HepG2 (cell line): ENCODE measurements around the gene AMBRA1. TPM values are rescaled to one million over a fixed set of nuclear protein-coding genes. Genes with fewer than 3 reads are reported as not detected.

Source experiments
- ATF7 ChIP-seq, 2 experiments: fragments of 450-650 bp in 1 of 2; sonication (generic) in 1 of 2; formaldehyde crosslinking in 1 of 2; IDR thresholded peaks; 2 replicates each; pipeline versions ENCODE4 v1.4.0 to v1.6.1; 2016 to 2020; ENCODE audit warnings: antibody characterized with exemption in 1 of 2, mild to moderate bottlenecking in 1 of 2, missing genetic modification reagents in 1 of 2
- KAT7 ChIP-seq: IDR thresholded peaks from 2 replicates; pipeline ENCODE4 v1.6.1; 2018; ENCODE audit warnings: borderline replicate concordance, missing compliant biosample characterization
- MIER3 ChIP-seq: IDR thresholded peaks from 2 replicates; pipeline ENCODE4 v1.6.1; 2016; ENCODE audit warnings: missing compliant biosample characterization, borderline replicate concordance
- NBN ChIP-seq: fragments of 450-650 bp; conservative IDR thresholded peaks from 2 replicates; pipeline ENCODE4 v1.6.1; 2017
- NFE2L2 ChIP-seq: fragments of 150-350 bp; IDR thresholded peaks from 2 replicates; pipeline ENCODE4 v1.6.1; 2014; ENCODE audit warnings: low read length
- SAP130 ChIP-seq: IDR thresholded peaks from 2 replicates; pipeline ENCODE4 v1.6.1; 2016; ENCODE audit warnings: low read depth
- polyA plus RNA-seq, 8 experiments: library from polyadenylated mRNA; depleted of rRNA in 3 of 8; stranded (reverse) in 7 of 8; unstranded in 1 of 8; fragments of >200 nt; fragmentation: Illumina TruSeq in 4 of 8; extraction: Trizol in 4 of 8; gene quantifications; 2 replicates each; pipeline versions ENCODE4 v1.2.1 to v1.2.3, GENCODE V29; 2011 to 2016; ENCODE audit warnings: low read depth in 4 of 8, missing spikeins in 1 of 8, mixed read lengths in 1 of 8; ENCODE audit not compliant: insufficient read depth in 1 of 8
- total RNA-seq, 5 experiments: library from RNA; depleted of rRNA; stranded (reverse); fragments of >200 nt; fragmentation: Illumina TruSeq; extraction: Trizol; gene quantifications; 2 replicates each; pipeline ENCODE4 v1.2.3, GENCODE V29; 2016; ENCODE audit warnings: low read depth in 1 of 5
- TF ChIP-seq, protein P1 (sequence below): sonication (generic); formaldehyde crosslinking; IDR thresholded peaks from one replicate; pipeline ENCODE4 v1.5.1; 2020; ENCODE audit warnings: mild to moderate bottlenecking, missing genetic modification reagents; ENCODE audit errors: not compliant biosample characterization
- TF ChIP-seq, protein P2 (sequence below): sonication (generic); formaldehyde crosslinking; IDR thresholded peaks from 2 replicates; pipeline ENCODE4 v1.9.0; 2021; ENCODE audit warnings: missing genetic modification reagents, borderline replicate concordance
- TF ChIP-seq, protein P3 (sequence below): sonication (generic); formaldehyde crosslinking; IDR thresholded peaks from 2 replicates; pipeline ENCODE4 v1.8.0; 2022; ENCODE audit warnings: low read depth, missing genetic modification reagents
- TF ChIP-seq, protein P4 (sequence below): sonication (generic); formaldehyde crosslinking; IDR thresholded peaks from 2 replicates; pipeline ENCODE4 v1.8.0; 2022; ENCODE audit warnings: mild to moderate bottlenecking, missing genetic modification reagents
- TF ChIP-seq, protein P5 (sequence below): sonication (generic); formaldehyde crosslinking; IDR thresholded peaks from 2 replicates; pipeline ENCODE4 v1.8.0; 2022; ENCODE audit warnings: mild to moderate bottlenecking, missing genetic modification reagents, moderate library complexity

The AMBRA1 gene
- total and polyA plus RNA-seq, 2 of the 13 experiments (the other 11 are each of a cell fraction or from before 2014, with no cell fraction given): 15.7 to 26.0 TPM

DNA sequence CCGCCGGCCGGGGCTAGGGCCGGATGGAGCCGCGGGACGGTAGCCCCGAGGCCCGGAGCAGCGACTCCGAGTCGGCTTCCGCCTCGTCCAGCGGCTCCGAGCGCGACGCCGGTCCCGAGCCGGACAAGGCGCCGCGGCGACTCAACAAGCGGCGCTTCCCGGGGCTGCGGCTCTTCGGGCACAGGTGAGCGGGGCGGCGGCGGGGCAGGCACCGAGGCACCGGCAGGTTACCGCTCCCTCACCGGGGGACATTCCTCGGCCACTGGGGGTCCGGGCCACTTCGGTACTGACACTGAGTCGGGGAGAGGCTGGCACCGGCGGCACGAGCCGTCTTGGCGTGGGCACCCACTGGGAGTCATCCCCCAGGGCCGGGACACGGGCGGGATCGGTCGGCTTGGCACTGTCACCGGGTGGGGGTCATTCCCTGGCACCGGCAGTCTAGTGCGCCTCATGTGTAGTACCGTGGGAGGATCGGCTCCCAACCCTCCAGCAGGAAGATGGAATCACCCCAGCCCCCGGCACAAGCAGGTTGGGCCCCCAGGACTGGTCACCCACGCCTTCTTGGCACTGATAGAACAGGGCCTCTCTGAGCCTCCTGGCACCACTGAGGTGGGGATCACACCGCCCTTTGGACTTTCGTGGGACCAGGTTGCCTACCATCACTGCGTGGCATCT is 246.0 kb downstream of the AMBRA1 start (continued):
- TF ChIP-seq, protein P1, sequence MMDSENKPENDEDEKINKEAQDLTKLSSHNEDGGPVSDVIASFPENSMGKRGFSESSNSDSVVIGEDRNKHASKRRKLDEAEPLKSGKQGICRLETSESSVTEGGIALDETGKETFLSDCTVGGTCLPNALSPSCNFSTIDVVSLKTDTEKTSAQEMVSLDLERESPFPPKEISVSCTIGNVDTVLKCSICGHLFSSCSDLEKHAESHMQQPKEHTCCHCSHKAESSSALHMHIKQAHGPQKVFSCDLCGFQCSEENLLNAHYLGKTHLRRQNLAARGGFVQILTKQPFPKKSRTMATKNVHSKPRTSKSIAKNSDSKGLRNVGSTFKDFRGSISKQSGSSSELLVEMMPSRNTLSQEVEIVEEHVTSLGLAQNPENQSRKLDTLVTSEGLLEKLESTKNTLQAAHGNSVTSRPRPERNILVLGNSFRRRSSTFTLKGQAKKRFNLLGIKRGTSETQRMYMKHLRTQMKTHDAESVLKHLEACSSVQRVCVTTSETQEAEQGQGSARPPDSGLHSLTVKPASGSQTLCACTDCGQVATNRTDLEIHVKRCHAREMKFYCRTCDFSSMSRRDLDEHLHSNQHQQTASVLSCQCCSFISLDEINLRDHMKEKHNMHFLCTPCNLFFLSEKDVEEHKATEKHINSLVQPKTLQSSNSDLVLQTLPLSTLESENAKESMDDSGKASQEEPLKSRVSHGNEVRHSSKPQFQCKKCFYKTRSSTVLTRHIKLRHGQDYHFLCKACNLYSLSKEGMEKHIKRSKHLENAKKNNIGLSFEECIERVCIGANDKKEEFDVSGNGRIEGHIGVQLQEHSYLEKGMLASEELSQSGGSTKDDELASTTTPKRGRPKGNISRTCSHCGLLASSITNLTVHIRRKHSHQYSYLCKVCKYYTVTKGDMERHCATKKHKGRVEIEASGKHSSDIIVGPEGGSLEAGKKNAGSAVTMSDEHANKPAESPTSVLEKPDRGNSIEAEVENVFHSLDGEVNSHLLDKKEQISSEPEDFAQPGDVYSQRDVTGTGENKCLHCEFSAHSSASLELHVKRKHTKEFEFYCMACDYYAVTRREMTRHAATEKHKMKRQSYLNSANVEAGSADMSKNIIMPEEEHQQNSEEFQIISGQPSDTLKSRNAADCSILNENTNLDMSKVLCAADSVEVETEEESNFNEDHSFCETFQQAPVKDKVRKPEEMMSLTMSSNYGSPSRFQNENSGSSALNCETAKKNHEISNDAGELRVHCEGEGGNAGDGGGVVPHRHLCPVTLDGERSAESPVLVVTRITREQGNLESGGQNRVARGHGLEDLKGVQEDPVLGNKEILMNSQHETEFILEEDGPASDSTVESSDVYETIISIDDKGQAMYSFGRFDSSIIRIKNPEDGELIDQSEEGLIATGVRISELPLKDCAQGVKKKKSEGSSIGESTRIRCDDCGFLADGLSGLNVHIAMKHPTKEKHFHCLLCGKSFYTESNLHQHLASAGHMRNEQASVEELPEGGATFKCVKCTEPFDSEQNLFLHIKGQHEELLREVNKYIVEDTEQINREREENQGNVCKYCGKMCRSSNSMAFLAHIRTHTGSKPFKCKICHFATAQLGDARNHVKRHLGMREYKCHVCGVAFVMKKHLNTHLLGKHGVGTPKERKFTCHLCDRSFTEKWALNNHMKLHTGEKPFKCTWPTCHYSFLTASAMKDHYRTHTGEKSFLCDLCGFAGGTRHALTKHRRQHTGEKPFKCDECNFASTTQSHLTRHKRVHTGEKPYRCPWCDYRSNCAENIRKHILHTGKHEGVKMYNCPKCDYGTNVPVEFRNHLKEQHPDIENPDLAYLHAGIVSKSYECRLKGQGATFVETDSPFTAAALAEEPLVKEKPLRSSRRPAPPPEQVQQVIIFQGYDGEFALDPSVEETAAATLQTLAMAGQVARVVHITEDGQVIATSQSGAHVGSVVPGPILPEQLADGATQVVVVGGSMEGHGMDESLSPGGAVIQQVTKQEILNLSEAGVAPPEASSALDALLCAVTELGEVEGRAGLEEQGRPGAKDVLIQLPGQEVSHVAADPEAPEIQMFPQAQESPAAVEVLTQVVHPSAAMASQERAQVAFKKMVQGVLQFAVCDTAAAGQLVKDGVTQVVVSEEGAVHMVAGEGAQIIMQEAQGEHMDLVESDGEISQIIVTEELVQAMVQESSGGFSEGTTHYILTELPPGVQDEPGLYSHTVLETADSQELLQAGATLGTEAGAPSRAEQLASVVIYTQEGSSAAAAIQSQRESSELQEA (CRISPR knock-in tag): peak; percentile 66
- TF ChIP-seq, protein P2, sequence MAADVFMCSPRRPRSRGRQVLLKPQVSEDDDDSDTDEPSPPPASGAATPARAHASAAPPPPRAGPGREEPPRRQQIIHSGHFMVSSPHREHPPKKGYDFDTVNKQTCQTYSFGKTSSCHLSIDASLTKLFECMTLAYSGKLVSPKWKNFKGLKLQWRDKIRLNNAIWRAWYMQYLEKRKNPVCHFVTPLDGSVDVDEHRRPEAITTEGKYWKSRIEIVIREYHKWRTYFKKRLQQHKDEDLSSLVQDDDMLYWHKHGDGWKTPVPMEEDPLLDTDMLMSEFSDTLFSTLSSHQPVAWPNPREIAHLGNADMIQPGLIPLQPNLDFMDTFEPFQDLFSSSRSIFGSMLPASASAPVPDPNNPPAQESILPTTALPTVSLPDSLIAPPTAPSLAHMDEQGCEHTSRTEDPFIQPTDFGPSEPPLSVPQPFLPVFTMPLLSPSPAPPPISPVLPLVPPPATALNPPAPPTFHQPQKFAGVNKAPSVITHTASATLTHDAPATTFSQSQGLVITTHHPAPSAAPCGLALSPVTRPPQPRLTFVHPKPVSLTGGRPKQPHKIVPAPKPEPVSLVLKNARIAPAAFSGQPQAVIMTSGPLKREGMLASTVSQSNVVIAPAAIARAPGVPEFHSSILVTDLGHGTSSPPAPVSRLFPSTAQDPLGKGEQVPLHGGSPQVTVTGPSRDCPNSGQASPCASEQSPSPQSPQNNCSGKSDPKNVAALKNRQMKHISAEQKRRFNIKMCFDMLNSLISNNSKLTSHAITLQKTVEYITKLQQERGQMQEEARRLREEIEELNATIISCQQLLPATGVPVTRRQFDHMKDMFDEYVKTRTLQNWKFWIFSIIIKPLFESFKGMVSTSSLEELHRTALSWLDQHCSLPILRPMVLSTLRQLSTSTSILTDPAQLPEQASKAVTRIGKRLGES (CRISPR knock-in tag): no peak
- TF ChIP-seq NBN: no peak
- TF ChIP-seq, protein P3, sequence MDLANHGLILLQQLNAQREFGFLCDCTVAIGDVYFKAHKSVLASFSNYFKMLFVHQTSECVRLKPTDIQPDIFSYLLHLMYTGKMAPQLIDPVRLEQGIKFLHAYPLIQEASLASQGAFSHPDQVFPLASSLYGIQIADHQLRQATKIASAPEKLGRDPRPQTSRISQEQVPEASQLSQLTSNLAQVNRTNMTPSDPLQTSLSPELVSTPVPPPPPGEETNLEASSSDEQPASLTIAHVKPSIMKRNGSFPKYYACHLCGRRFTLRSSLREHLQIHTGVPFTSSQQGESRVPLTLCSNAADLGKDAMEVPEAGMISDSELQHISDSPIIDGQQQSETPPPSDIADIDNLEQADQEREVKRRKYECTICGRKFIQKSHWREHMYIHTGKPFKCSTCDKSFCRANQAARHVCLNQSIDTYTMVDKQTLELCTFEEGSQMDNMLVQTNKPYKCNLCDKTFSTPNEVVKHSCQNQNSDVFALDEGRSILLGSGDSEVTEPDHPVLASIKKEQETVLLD (CRISPR knock-in tag): 0 out of 2 replicates have a peak, but pooled peaks have one; percentile 49
- TF ChIP-seq NFE2L2: no peak
- TF ChIP-seq ATF7 (IDR thresholded peaks at IDR 0.05): no peak
- TF ChIP-seq ATF7 (CRISPR knock-in tag; IDR thresholded peaks at IDR 0.05): no peak
- TF ChIP-seq KAT7: peak; percentile 69; the same call in 1 of the 2 replicates
- no peak for TF ChIP-seq MIER3 (CRISPR knock-in tag)
- TF ChIP-seq, protein P4, sequence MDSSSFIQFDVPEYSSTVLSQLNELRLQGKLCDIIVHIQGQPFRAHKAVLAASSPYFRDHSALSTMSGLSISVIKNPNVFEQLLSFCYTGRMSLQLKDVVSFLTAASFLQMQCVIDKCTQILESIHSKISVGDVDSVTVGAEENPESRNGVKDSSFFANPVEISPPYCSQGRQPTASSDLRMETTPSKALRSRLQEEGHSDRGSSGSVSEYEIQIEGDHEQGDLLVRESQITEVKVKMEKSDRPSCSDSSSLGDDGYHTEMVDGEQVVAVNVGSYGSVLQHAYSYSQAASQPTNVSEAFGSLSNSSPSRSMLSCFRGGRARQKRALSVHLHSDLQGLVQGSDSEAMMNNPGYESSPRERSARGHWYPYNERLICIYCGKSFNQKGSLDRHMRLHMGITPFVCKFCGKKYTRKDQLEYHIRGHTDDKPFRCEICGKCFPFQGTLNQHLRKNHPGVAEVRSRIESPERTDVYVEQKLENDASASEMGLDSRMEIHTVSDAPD (CRISPR knock-in tag): no peak
- TF ChIP-seq, protein P5, sequence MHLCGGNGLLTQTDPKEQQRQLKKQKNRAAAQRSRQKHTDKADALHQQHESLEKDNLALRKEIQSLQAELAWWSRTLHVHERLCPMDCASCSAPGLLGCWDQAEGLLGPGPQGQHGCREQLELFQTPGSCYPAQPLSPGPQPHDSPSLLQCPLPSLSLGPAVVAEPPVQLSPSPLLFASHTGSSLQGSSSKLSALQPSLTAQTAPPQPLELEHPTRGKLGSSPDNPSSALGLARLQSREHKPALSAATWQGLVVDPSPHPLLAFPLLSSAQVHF: no peak
- TF ChIP-seq SAP130 (CRISPR knock-in tag): no peak; the same call in 1 of the 2 replicates
